ENCODE results near the gene SLC35E2B. TPM values are rescaled to one million over a fixed set of nuclear protein-coding genes. Genes with fewer than 3 reads are reported as not detected.

SLC35E2B gene
- total RNA-seq, 4 donors from 2014 or later = 38.2 to 67.8 (median 46.1) TPM

- Histone ChIP-seq H3K27me3 (peaks cover 0 to 3% of the 10 kb centered on the region in 2 donors), H3K27ac (no peak overlapping the region), H3K4me3 (no peak overlapping the region), H3K36me3 (peaks cover 0 to 5% (median 0%) of the 10 kb centered on the region in 3 donors), H3K4me1 (peaks cover 0 to 42% (median 0%) of the 10 kb centered on the region in 4 donors), H3K9me3 (no peaks in the 10 kb centered on the region)
- DNase-seq (ENCODE audit: low spot score in 2 of 2) = no peak
- TF ChIP-seq POLR2A (IDR thresholded peaks at IDR 0.05) (no peak), EP300 (IDR thresholded peaks at IDR 0.05) (no peak), CTCF (IDR thresholded peaks at IDR 0.05) (no peak)
- 88 to 94% methylated on average over 9 of the region's 9 CpGs for WGBS, 2 donors
Measured at GRCh38 chr1:1687846-1688245, 4.7 kb downstream of the SLC35E2B start.

GRCh38 chr1:1684031-1684681 lies 8.4 kb downstream of the SLC35E2B start:
- Histone ChIP-seq H3K4me1 (peaks cover 0 to 49% (median under 1%) of the 10 kb centered on the region in 4 donors), H3K27ac (no peak overlapping the region), H3K36me3 (peaks cover 0 to 14% (median 0%) of the 10 kb centered on the region in 3 donors), H3K9me3 (no peaks in the 10 kb centered on the region), H3K4me3 (no peak overlapping the region), H3K27me3 (peaks cover 0 to 3% of the 10 kb centered on the region in 2 donors)
- WGBS, 2 donors = 82 to 86% methylated on average over 28 of the region's 28 CpGs
- TF ChIP-seq CTCF (IDR thresholded peaks at IDR 0.05) (no peak), POLR2A (IDR thresholded peaks at IDR 0.05) (no peak), EP300 (IDR thresholded peaks at IDR 0.05) (no peak)
- DNase-seq (ENCODE audit: low spot score in 2 of 2) = no peak

- H3K36me3 ChIP-seq = peaks cover 0 to 9% (median 0%) of the 10 kb centered on the region in 3 donors
- peak overlapping the region in 1 of 4 donors; percentile 28 for H3K27ac ChIP-seq
- H3K9me3 ChIP-seq = no peaks in the 10 kb centered on the region
- no peak for TF ChIP-seq CTCF (IDR thresholded peaks at IDR 0.05)
- no peak for TF ChIP-seq EP300 (IDR thresholded peaks at IDR 0.05)
- no peak for TF ChIP-seq POLR2A (IDR thresholded peaks at IDR 0.05)
- WGBS, 2 donors = 62 to 67% methylated on average over 26 of the region's 26 CpGs
- H3K4me3 ChIP-seq = no peak overlapping the region
- H3K4me1 ChIP-seq = peaks cover 0 to 57% (median 5%) of the 10 kb centered on the region in 4 donors
- no peak for DNase-seq (ENCODE audit: low spot score in 2 of 2)
- peaks cover 0 to 3% of the 10 kb centered on the region in 2 donors for H3K27me3 ChIP-seq
Measured at GRCh38 chr1:1683104-1683905, 9.3 kb downstream of the SLC35E2B start.

GRCh38 chr1:1680912-1681273 lies 11.7 kb downstream of the SLC35E2B start:
- Histone ChIP-seq H3K4me3 (no peak overlapping the region), H3K4me1 (peaks cover 0 to 48% (median 9%) of the 10 kb centered on the region in 4 donors), H3K27me3 (peaks cover 0 to 3% of the 10 kb centered on the region in 2 donors), H3K9me3 (no peaks in the 10 kb centered on the region), H3K36me3 (peaks cover 0 to 9% (median 0%) of the 10 kb centered on the region in 3 donors), H3K27ac (peak overlapping the region in 2 of 4 donors; percentile 12 to 37)
- 67 to 82% methylated on average over 11 of the region's 11 CpGs for whole genome bisulfite sequencing, 2 donors
- TF ChIP-seq POLR2A (IDR thresholded peaks at IDR 0.05) = no peak
- no peak for TF ChIP-seq EP300 (IDR thresholded peaks at IDR 0.05)
- TF ChIP-seq CTCF (IDR thresholded peaks at IDR 0.05) = no peak
- DNase-seq (ENCODE audit: low spot score in 2 of 2) = no peak
